GM10248 (cell line): ENCODE measurements around the gene MFAP2.

Experiments used
- CTCF ChIA-PET: fragments of 300-600 bp; sonication (Branson Sonifier 250); formaldehyde crosslinking; extraction: SDS; loops from one replicate; lab custom pipeline; 2021; ENCODE audit warnings: antibody characterized with exemption; lab: Yijun Ruan, JAX
- POLR2A ChIA-PET: fragments of 350-650 bp; sonication (Branson Sonifier 250); formaldehyde crosslinking; extraction: SDS; loops from one replicate; lab custom pipeline; 2020; ENCODE audit warnings: antibody characterized with exemption; lab: Yijun Ruan, JAX
- DNase-seq: peaks from one replicate; pipeline ENCODE4 v3.0.0; 2012; ENCODE audit errors: extremely low spot score
- TF ChIP-seq, protein P1 (sequence below): IDR thresholded peaks from 2 replicates; pipeline ENCODE4 v1.5.1; 2012; ENCODE audit warnings: mild to moderate bottlenecking, low read depth; ENCODE audit errors: extremely low read depth, missing control alignments, control extremely low read depth

MFAP2 gene

DNA sequence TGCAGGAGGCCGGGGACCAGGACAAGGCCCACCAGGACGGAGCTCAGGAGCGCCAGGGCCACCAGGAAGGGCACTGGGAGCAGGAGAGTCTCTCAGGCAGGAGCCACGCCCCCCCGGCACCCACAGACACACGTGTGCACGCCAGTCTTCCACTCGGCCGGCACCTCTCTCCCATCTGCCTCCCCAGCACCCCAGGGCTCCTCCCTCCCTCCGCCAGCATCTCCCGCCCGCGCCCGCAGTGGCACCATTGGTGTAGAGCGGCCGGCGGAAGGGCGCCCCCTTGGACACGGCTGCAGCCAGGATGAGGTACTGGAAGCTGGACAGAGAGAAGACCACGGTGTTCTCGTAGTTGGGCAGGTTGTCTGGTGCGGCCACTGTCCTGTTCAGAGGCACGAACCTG, 6.1 kb upstream of the MFAP2 start:
- CTCF ChIA-PET = interaction anchor here (1.1 kb wide), 1 partner anchor 26 kb away, joined by 4 read pairs; no protein-coding TSS in a partner anchor
- no peak for DNase-seq
- POLR2A ChIA-PET = no interaction called here
- TF ChIP-seq, protein P1, sequence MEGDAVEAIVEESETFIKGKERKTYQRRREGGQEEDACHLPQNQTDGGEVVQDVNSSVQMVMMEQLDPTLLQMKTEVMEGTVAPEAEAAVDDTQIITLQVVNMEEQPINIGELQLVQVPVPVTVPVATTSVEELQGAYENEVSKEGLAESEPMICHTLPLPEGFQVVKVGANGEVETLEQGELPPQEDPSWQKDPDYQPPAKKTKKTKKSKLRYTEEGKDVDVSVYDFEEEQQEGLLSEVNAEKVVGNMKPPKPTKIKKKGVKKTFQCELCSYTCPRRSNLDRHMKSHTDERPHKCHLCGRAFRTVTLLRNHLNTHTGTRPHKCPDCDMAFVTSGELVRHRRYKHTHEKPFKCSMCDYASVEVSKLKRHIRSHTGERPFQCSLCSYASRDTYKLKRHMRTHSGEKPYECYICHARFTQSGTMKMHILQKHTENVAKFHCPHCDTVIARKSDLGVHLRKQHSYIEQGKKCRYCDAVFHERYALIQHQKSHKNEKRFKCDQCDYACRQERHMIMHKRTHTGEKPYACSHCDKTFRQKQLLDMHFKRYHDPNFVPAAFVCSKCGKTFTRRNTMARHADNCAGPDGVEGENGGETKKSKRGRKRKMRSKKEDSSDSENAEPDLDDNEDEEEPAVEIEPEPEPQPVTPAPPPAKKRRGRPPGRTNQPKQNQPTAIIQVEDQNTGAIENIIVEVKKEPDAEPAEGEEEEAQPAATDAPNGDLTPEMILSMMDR = no peak

DNA sequence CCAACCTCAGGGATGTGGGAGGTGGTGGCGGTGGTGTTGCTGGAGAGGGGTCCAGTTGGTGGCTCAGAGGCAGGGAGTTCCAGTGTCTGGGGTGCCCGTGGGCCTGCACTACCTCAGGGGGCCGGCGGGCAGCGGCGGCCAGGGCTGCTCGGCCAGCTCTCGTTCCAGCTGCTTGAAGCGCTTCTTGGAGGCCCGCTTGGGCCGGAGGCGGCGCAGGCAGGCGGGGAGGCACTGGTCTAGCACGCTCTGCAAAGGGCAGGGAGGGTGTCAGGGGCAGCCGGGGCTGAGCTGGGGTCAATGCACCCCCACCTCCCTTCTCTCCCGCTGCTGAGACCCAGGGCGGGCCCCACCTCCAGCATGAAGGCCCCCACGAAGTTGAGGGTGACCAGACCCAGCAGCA, 5.7 kb upstream of the MFAP2 start:
- CTCF ChIA-PET = interaction anchor here (1.1 kb wide), 1 partner anchor 26 kb away, joined by 4 read pairs; no protein-coding TSS in a partner anchor
- no peak for DNase-seq
- POLR2A ChIA-PET = no interaction called here
- TF ChIP-seq, protein P1 = no peak

DNA sequence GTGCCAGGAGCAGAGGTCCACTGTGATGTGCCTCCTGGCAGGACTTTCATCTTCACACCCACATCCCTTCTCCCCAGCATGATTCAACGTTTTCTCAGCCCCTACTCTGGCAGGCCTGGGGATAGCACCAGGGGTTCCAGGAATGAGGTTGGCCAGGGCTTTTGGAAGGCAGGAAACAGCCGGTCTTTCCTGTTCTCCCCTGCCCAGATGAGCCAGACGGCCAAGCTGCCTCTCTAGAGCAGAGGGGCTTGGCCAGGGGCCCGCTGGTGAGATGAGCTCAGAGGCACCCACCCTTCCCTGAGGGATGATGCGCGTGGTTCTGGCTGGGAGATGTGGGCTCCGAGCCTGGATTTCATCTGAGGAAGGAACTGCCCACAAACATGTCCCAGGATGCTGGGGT, 4.3 kb upstream of the MFAP2 start:
- TF ChIP-seq, protein P1 = no peak
- ChIA-PET CTCF (interaction anchor here (1.6 kb wide), 1 partner anchor 24 kb away, joined by 4 read pairs; no protein-coding TSS in a partner anchor), POLR2A (no interaction called here)
- no peak for DNase-seq

DNA sequence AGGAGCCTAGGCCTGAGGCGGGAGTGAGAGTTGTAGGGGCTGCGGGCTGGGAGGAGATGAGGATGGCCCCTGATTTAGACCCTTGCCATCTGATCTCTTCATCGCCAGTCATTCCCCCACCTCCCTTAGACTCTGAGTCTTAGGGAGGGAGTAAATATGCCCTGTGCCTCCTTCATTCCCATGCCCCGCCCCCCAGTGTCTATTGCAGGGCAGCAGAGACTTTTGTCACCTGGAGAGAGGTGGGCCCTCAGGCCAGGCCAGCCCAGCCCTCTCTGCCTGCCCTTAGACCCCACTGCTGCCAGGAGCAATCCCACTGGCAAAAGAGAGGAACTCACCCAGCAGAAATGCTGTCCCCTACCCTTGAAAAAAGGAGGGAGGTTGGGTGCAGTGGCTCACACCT, 3.2 kb upstream of the MFAP2 start:
- DNase-seq = no peak
- CTCF ChIA-PET = no interaction called here
- POLR2A ChIA-PET = no interaction called here
- TF ChIP-seq, protein P1 = no peak

DNA sequence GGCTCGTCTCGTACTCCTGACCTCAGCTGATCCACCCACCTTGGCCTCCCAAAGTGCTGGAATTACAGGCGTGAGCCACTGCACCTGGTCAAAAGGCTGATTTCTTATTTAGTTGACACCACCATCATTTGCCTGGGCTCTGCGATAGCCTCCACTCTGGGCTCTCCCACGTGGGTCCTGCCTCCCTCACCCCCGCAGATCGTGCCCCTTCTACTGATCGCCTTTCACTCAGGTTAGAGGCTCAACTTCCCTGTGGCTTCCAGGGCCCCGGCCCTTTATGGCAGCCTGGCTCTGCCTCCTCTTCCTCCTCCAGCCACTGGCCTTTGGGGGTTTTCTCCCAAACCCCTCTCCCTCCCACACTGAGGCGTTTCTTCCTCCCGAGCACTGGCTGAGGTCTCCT, 2.5 kb upstream of the MFAP2 start:
- no peak for DNase-seq
- POLR2A ChIA-PET = no interaction called here
- TF ChIP-seq, protein P1 = no peak
- CTCF ChIA-PET = no interaction called here

DNA sequence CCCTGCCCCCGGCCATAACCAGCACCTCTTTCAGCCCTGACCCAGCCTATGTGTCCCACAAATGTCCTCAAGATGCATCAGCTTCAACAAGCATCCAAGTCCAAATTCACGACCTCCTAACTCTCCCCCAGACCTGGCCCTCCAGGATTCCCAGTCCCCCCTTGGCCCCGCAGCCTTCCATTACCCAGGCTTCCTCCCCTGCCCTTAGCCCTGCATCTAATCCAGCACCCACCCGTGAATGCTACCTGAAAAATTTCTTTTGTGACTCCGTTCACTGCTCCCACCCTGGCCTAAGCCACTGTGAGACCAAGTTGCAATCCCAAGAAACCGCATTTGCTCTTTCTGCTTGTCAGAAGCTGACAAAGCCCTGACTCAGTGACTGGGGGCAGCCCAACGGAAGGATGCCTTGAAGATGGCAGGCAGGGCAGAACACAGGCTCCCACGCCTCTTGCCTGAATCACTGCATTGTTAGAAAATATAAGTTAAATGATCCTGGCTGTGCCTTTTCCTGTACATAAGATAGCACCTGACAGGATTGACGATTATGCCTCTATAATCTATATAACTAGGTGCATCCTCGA, 939 bp upstream of the MFAP2 start:
- CTCF ChIA-PET = interaction anchor here (1.1 to 2.7 kb wide), 2 partner anchors 18 to 20 kb away, joined by 3 to 10 read pairs; no protein-coding TSS in a partner anchor
- no peak for DNase-seq
- TF ChIP-seq, protein P1 = no peak
- POLR2A ChIA-PET = no interaction called here
